CD4-positive, alpha-beta T cell treated with Interleukin-6 at 100 ng/mL for 8 hours (primary cell): Measurements from ENCODE around the gene GSE1.
A peak's percentile ranks its signal among the peaks of the same experiment; 100 is the strongest.

ENCODE experiments used
- DNase-seq: peaks from one replicate; pipeline ENCODE4 v3.0.0-alpha.2; 2020; ENCODE audit warnings: mixed read lengths, low spot score

Gene GSE1

GRCh38 chr16:85606904-85607303 is 6.2 kb upstream of the GSE1 start:
- no peak for DNase-seq

DNA sequence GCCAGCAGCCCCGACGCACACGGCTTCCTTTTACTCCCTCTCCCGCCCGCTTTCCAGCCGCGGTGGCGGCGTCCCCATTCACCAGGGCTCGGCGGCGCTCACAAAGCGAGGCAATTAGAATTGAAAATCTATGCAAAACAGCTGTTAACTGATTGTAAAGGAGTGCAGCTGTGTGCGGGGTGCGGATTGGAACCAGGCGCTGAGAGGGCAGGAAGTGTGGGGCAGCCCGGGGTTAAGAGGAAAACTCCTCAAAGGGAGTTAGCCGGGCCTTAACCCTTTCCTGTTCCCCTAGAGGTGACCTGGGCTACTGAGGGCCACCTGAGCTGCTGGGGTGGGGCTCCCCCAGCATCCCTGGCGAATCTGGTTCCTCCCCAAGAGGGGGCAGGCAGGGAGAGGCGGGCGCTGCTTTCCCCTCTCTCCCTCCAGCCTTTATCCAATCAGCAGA is 5.8 kb upstream of the GSE1 start:
- no peak for DNase-seq

DNA sequence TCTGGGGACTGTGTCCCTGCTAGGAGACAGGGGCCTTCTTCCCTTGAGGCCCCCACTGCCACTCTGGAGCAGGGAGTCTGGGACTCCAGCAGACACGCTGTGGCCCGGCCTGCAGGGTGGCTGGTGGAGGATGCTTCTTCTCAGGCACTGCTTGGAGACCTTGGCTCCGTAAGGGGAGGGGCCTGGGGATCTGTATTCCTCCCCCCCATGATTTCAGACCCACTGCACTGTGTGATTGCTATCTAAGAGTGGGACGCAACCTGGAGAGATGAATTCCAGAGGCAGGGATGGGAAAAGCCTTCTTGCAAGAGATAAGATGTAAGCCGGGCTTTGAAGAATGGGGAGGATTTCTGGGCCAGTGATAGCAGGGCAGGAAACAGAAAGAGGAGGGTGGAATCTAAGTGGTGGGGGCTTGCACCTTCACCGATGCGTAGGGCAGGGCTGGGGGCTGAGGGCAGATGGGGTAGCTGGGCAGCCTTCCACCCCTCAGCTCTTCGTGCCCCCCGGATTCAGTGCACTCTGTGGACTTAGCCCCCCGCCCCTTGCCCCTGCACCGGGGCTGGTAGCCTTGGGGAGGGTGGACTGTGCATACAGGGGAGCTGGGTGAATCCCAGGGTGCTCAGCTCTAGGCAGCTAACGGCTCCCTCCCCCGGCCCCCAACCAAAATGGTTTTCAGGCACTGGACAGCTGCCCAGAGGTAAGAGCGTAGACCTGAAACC is 5.2 kb upstream of the GSE1 start:
- DNase-seq: no peak

DNA sequence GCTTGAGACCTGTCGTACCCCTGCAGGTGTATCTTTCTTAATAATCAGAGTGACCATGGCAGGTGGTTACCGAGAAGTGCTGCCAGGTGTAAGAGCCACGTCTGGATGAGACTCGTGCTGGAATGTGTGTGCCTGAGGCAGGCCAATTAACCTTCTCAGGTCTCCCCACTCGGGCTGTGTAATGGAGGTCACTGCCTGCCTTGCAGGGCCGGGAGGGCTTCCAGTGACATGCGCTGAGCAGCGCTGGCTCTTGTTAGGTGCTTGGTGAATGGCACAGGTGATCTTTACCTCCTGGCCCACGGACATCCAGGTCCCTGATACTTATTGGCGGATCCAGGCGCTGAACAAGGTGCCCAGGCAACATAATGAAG is 4.6 kb upstream of the GSE1 start:
- DNase-seq: no peak

DNA sequence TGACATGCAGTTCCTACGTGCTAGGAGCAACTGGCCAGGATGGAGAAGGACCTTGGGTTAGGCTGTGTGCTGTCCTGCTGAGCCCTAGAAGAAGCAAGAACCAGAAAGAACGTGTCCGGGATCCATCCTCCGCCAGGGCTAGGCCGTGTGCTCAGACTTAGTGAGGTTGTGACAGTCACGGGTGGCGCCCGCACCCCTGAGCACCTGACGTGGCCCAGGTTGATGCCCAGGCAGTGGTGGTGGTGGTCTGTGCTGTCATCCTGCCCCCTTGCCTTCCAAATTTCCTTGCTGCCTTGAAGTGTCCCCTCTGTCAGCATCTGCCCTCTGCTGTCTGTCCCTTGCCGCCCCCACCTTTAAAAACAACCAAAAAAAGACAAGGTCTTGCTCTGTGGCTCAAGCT is 4.2 kb upstream of the GSE1 start:
- no peak for DNase-seq

- DNase-seq: no peak
Measured at GRCh38 chr16:85609539-85609938, 3.6 kb upstream of the GSE1 start.

DNA sequence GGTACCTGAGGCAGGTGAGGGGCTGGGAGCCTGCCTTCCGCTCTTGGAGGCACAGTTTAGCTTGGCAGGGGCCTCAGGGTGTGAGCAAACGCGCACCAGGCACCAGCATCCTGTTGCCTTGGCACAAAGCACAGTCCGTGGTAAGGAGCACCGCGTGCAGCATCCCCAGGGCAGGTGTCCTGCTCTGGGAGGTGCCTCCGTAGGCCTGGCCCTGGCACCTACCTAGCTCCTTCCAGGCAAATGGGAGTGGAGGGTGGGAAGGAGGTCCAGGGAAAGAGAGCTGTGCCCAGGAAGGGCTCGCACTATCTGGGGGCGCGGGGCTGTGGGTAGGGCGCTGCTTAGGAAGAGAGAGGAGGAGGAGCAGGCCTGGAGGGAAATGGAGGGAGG is 3.1 kb upstream of the GSE1 start:
- no peak for DNase-seq

GRCh38 chr16:85610446-85611193 is 2.5 kb upstream of the GSE1 start:
- peak; percentile 83 for DNase-seq

DNA sequence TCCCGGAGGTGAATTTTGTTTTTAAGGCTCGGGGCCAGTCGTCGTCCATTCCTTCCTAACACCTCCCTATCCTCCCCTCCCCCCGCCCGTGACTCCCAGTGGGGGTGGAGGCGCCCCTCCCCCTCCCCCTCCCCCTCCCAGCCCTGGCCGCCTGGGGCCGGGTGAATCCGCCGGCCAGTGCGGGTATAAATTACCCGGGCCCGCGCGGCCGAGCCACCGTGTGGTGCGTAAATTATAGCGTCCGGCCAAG is 2.0 kb upstream of the GSE1 start:
- DNase-seq: no peak

- DNase-seq: no peak
Measured at GRCh38 chr16:85611444-85612190, 1.5 kb upstream of the GSE1 start.

GRCh38 chr16:85612191-85612800 is 826 bp upstream of the GSE1 start:
- DNase-seq: no peak

DNA sequence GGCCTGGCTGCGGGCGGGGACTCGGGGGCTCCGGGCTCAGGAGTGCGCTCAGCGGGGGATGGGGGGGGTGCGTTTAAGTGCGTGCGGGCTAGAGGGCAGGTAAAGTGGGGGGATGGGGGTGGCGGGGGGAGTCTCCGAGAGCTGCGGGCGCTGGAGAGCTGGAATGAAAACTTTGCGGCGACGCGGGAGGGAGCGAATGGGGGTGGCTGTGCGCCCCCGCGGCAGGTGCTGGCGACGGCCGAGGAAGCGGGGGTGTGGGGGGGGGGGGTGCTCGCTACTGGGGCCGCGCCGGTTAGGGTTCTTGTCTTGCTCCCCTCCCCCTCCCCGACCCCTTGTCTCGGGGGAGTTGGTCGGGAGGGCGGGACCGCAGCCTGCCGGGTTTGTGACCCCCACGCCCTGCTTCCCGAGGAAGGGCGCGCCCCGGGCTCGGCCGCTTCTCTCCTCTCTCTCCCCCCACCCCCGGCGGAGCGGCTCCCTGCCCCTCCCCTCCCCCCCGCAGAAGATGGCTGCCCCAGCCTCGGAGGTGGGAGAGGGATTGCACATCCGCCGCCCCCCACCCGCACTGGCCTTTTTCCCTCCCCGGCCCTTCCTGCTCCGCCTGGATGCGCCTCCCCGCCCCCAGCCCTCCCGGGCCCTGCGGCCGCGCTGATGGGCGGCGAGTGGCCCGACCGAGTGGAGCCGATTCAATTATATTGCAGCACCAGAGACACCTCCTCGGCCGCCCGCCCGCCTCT is 649 bp downstream of the GSE1 start:
- no peak for DNase-seq

GRCh38 chr16:85614338-85615013 is 1.4 kb downstream of the GSE1 start:
- no peak for DNase-seq

- DNase-seq: no peak
Measured at GRCh38 chr16:85615014-85615851, 2.1 kb downstream of the GSE1 start.

GRCh38 chr16:85615852-85616606 is 2.9 kb downstream of the GSE1 start:
- DNase-seq: peak; percentile 73

DNA sequence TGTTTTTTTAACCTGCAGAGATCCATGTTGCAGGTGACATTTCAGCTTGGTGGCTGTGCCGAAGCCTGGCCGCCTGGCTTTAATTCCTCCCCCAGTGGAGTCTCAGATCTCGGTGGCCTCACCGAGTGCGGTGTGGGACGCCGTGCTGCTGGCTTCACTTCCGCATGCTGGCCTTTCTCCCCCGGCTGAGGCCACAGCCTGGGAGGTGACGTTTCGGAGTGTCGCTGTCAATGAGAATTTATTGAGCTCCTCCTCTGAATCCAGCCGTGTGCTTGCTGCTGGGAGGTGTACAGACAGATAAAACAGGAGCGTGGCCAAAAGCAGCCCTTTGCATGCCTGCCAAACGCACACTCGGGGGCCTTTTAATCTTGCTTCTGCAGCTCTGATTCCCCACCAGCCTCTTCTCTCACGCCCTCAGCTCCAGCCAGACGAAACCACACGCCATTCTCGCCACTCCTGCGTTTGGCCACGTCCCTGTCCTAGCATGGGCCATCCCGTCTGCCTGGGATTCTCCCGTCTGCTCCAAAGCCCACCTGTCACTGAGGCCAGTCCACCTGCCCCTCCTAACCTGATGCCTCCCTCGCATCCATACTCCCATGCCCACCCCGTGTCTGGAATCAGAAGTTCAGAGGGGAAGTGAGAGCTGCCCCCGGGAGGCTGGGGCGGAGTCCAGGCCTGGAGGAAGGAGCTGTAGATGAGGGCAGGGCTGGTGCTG is 3.6 kb downstream of the GSE1 start:
- no peak for DNase-seq

DNA sequence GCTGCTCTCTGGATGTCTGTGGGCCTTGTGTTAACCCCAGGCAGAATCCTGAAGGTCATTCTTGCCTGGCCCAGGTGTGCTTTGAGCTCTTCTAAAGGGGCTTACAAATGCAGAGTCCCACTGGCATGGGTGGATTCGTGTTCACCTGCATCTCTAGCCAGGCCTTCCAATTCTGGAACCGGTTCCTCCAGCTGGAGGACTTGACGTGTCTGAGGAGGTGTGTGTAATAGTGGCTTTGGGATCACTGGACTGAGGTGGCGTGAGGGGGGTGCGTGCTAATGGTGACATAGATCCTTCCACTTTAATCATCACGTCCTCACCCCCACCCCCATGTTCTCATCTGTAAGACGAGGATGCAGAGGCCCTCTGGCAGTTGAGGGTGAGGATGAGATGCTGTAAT is 4.8 kb downstream of the GSE1 start:
- no peak for DNase-seq

- DNase-seq: no peak
Measured at GRCh38 chr16:85618521-85618920, 5.4 kb downstream of the GSE1 start.
